ENCODE results near the gene TENM3.
A peak's percentile ranks its signal among the peaks of the same experiment; 100 is the strongest.

Gene TENM3

DNA sequence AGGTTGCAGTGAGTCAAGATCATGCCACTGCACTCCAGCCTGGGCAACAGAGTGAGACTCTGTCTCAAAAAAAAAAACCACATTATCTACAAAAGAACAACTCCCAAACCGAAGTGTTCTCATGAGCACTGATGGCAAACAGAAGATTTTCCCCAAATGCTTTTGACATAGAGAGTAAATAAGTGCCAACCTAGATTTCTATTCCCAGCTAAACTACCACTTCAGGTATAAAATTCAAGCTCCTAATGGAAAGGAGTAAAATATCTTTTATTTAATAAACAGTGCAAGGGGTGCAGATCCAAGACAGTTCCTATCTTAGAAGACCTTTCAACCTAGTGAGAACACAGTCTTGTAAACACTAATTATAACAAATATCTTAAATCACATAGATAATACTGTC is 170.3 kb downstream of the TENM3 start:
- Histone ChIP-seq H3K9ac (ENCODE audit: low read length) (no peak overlapping the region), H3K27me3 (ENCODE audit: control insufficient read depth in 1 of 2, insufficient read depth in 2 of 2, low read length in 2 of 2) (no peaks in the 10 kb centered on the region), H3K27ac (ENCODE audit: low read depth, low read length) (no peak overlapping the region), H3K9me3 (ENCODE audit: low read length) (no peaks in the 10 kb centered on the region), H3K4me3 (ENCODE audit: low read depth in 1 of 2, low read length in 2 of 2) (no peak overlapping the region), H3K4me1 (ENCODE audit: insufficient read depth, low read length) (no peaks in the 10 kb centered on the region), H3K36me3 (ENCODE audit: insufficient read depth, low read length) (no peaks in the 10 kb centered on the region)

DNA sequence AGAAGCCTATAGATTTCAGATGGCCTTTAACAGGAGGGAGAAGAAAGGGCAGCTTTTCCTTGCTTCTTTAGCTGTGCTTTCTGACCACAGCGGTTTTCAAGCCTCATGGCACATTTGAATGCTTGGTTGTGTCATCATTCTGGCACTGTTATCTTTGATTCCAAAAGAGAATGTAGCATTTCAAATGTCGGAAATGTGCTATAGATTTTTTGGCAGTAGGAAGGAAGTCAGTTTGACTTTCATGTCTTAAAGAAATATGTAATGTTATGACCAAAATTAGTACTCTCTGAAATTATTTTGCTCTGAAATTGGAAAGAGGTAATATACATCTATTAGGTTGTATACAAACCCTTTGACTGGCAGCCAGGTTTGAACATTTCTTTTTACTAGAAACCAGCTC is 171.9 kb downstream of the TENM3 start:
- Histone ChIP-seq H3K27me3 (ENCODE audit: control insufficient read depth in 1 of 2, insufficient read depth in 2 of 2, low read length in 2 of 2) (no peaks in the 10 kb centered on the region), H3K36me3 (ENCODE audit: insufficient read depth, low read length) (no peaks in the 10 kb centered on the region), H3K4me3 (ENCODE audit: low read depth in 1 of 2, low read length in 2 of 2) (no peak overlapping the region), H3K4me1 (ENCODE audit: insufficient read depth, low read length) (no peaks in the 10 kb centered on the region), H3K27ac (ENCODE audit: low read depth, low read length) (no peak overlapping the region), H3K9me3 (ENCODE audit: low read length) (no peaks in the 10 kb centered on the region), H3K9ac (ENCODE audit: low read length) (no peak overlapping the region)

DNA sequence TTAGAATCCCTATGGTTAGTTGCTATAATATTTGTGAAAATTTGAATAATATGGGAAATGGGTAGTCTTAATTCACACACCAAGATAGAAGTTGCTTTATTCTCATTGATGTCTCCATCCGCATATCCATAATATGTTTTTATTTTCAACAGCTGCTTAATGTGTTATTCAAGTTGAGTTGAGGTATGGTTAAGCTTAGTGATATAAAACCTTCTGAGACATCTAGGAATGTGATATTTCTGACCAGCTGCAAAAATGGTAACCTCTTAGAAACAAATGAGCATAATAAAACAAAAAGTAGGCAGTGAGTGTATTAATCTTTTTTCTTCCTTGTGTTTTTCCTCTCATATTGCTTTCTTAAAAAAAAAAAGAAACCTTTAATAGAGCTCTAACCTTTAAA is 172.9 kb downstream of the TENM3 start:
- Histone ChIP-seq H3K9ac (ENCODE audit: low read length) (no peak overlapping the region), H3K9me3 (ENCODE audit: low read length) (no peaks in the 10 kb centered on the region), H3K4me1 (ENCODE audit: insufficient read depth, low read length) (no peaks in the 10 kb centered on the region), H3K27me3 (ENCODE audit: control insufficient read depth in 1 of 2, insufficient read depth in 2 of 2, low read length in 2 of 2) (no peaks in the 10 kb centered on the region), H3K27ac (ENCODE audit: low read depth, low read length) (no peak overlapping the region), H3K36me3 (ENCODE audit: insufficient read depth, low read length) (no peaks in the 10 kb centered on the region), H3K4me3 (ENCODE audit: low read depth in 1 of 2, low read length in 2 of 2) (no peak overlapping the region)

DNA sequence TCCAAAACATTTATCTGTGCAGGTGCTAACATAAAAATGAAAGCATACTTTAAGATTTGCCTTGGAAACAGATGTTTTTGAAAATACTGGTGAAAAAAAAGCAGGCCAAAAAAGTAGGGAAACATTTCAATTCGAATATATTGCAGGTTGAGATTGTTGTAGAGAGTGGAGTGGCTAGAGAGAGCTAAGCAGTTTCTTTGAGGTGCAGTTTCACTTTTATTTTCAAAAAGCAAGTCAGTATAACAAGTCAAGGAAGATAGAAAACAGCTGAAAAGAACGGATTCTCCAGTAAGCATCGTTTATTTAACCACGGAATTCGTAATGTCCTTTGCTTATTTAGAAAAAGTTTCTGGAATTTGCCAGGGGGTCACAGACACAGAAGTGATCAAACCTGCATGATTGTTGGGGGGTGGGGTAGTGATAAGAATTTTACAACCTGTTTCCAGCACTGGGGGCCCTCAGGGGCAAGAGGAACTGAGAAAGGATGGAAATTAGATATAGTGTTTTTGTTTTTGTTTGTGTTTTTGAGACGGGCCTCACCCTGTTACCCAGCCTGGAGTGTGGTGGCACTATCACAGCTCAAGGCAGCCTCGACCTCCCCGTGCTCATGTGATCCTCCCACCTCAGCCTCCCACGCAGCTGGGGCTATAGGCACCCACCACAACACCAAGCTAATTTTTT is 175.0 kb downstream of the TENM3 start:
- Histone ChIP-seq H3K4me3 (ENCODE audit: low read depth in 1 of 2, low read length in 2 of 2) (peak overlapping the region; percentile 4 to 26), H3K36me3 (ENCODE audit: insufficient read depth, low read length) (no peaks in the 10 kb centered on the region), H3K4me1 (ENCODE audit: insufficient read depth, low read length) (no peaks in the 10 kb centered on the region), H3K27ac (ENCODE audit: low read depth, low read length) (no peak overlapping the region), H3K27me3 (ENCODE audit: control insufficient read depth in 1 of 2, insufficient read depth in 2 of 2, low read length in 2 of 2) (no peaks in the 10 kb centered on the region), H3K9me3 (ENCODE audit: low read length) (no peaks in the 10 kb centered on the region), H3K9ac (ENCODE audit: low read length) (no peak overlapping the region)

- Histone ChIP-seq H3K4me1 (ENCODE audit: insufficient read depth, low read length) (no peaks in the 10 kb centered on the region), H3K36me3 (ENCODE audit: insufficient read depth, low read length) (no peaks in the 10 kb centered on the region), H3K9me3 (ENCODE audit: low read length) (no peaks in the 10 kb centered on the region), H3K4me3 (ENCODE audit: low read depth in 1 of 2, low read length in 2 of 2) (no peak overlapping the region), H3K27me3 (ENCODE audit: control insufficient read depth in 1 of 2, insufficient read depth in 2 of 2, low read length in 2 of 2) (no peaks in the 10 kb centered on the region), H3K27ac (ENCODE audit: low read depth, low read length) (no peak overlapping the region), H3K9ac (ENCODE audit: low read length) (no peak overlapping the region)
Observed at GRCh38 chr4:182420189-182420588, 177.0 kb downstream of the TENM3 start.

GRCh38 chr4:182421753-182422152 is 178.6 kb downstream of the TENM3 start:
- no peaks in the 10 kb centered on the region for H3K27me3 ChIP-seq (ENCODE audit: control insufficient read depth in 1 of 2, insufficient read depth in 2 of 2, low read length in 2 of 2)
- no peaks in the 10 kb centered on the region for H3K36me3 ChIP-seq (ENCODE audit: insufficient read depth, low read length)
- H3K9ac ChIP-seq (ENCODE audit: low read length) = no peak overlapping the region
- H3K9me3 ChIP-seq (ENCODE audit: low read length) = no peaks in the 10 kb centered on the region
- H3K4me1 ChIP-seq (ENCODE audit: insufficient read depth, low read length) = no peaks in the 10 kb centered on the region
- no peak overlapping the region for H3K27ac ChIP-seq (ENCODE audit: low read depth, low read length)
- H3K4me3 ChIP-seq (ENCODE audit: low read depth in 1 of 2, low read length in 2 of 2) = no peak overlapping the region

DNA sequence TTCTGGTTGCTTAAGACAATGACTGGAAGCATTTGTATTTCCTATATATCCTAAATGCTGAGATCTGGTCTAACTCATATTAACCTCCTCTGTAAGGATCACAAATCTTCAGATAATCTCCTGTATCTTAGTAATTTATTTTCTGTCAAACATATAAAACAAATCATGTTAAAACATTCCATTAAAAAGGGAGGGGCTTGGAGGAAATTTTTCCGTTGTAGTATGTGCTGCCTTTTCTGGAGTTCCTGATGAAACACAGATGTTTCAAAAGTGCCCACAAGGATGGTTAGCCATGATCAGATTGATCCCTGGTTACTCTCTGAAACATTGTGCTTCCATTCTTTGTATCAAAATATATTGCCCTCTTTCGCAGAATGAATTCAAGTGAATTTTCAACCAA is 182.1 kb downstream of the TENM3 start:
- no peak overlapping the region for H3K27ac ChIP-seq (ENCODE audit: low read depth, low read length)
- no peaks in the 10 kb centered on the region for H3K9me3 ChIP-seq (ENCODE audit: low read length)
- H3K36me3 ChIP-seq (ENCODE audit: insufficient read depth, low read length) = no peaks in the 10 kb centered on the region
- H3K9ac ChIP-seq (ENCODE audit: low read length) = no peak overlapping the region
- H3K27me3 ChIP-seq (ENCODE audit: control insufficient read depth in 1 of 2, insufficient read depth in 2 of 2, low read length in 2 of 2) = no peaks in the 10 kb centered on the region
- H3K4me3 ChIP-seq (ENCODE audit: low read depth in 1 of 2, low read length in 2 of 2) = no peak overlapping the region
- H3K4me1 ChIP-seq (ENCODE audit: insufficient read depth, low read length) = no peaks in the 10 kb centered on the region

DNA sequence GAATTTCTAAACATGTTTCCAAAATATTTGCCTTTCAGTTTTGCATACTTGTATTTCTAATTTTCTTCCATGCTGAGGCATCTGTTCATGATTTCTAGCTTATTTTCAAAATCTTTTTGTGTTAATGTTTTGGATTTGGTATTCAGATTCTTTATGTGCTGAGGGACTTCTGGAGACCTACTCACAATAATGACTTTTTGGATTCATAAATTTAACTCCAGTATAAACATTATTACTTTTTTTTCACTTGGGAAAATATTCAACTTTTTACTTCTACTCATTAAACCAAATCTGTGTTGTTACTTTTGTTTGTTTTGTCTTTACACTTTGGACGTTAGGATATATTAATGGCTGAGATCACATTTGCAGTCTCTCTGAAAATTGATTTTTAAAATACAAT is 183.7 kb downstream of the TENM3 start:
- Histone ChIP-seq H3K9me3 (ENCODE audit: low read length) (no peaks in the 10 kb centered on the region), H3K4me1 (ENCODE audit: insufficient read depth, low read length) (no peaks in the 10 kb centered on the region), H3K27me3 (ENCODE audit: control insufficient read depth in 1 of 2, insufficient read depth in 2 of 2, low read length in 2 of 2) (no peaks in the 10 kb centered on the region), H3K4me3 (ENCODE audit: low read depth in 1 of 2, low read length in 2 of 2) (no peak overlapping the region), H3K9ac (ENCODE audit: low read length) (no peak overlapping the region), H3K36me3 (ENCODE audit: insufficient read depth, low read length) (no peaks in the 10 kb centered on the region), H3K27ac (ENCODE audit: low read depth, low read length) (no peak overlapping the region)

DNA sequence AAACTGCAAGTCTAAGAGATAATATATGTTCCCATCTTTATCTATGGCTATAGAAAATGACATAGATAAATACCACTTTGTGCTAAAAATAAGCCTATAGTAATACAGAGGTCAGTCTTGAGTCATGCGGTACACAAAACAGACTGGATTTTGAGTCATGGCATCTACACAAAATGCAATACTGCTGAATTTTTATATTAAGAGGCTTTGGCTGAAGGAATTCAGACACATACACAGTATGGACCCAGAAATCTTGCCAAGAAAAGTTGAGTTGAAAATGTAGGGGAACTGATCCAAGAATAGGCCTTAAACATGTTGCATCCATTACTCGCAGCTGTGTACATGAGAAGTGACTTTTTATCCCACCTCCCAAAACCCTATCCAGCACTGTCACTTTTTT is 184.4 kb downstream of the TENM3 start:
- Histone ChIP-seq H3K27ac (ENCODE audit: low read depth, low read length) (no peak overlapping the region), H3K36me3 (ENCODE audit: insufficient read depth, low read length) (no peaks in the 10 kb centered on the region), H3K4me3 (ENCODE audit: low read depth in 1 of 2, low read length in 2 of 2) (no peak overlapping the region), H3K9me3 (ENCODE audit: low read length) (no peaks in the 10 kb centered on the region), H3K27me3 (ENCODE audit: control insufficient read depth in 1 of 2, insufficient read depth in 2 of 2, low read length in 2 of 2) (no peaks in the 10 kb centered on the region), H3K4me1 (ENCODE audit: insufficient read depth, low read length) (no peaks in the 10 kb centered on the region), H3K9ac (ENCODE audit: low read length) (no peak overlapping the region)

DNA sequence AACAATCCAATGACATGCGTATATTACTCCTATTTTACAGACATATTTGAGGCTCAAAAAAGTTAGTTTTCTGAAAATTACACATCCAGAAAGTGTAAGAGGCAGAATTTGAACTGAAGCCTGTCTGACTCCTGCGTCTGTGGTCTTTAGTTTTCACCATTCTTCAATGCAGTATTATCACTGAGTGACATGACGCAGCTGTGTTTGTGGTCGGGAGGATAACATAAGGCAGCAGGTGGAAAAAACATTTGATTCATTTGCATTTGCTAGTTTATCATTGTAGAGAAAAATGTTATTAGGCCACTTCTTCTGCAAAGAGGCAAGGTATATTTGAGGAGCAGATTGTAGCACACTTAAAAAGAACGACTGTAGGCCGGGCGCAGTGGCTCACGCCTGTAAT is 186.7 kb downstream of the TENM3 start:
- Histone ChIP-seq H3K9me3 (ENCODE audit: low read length) (no peaks in the 10 kb centered on the region), H3K36me3 (ENCODE audit: insufficient read depth, low read length) (no peaks in the 10 kb centered on the region), H3K4me1 (ENCODE audit: insufficient read depth, low read length) (no peaks in the 10 kb centered on the region), H3K27me3 (ENCODE audit: control insufficient read depth in 1 of 2, insufficient read depth in 2 of 2, low read length in 2 of 2) (no peaks in the 10 kb centered on the region), H3K4me3 (ENCODE audit: low read depth in 1 of 2, low read length in 2 of 2) (no peak overlapping the region), H3K27ac (ENCODE audit: low read depth, low read length) (no peak overlapping the region), H3K9ac (ENCODE audit: low read length) (no peak overlapping the region)

DNA sequence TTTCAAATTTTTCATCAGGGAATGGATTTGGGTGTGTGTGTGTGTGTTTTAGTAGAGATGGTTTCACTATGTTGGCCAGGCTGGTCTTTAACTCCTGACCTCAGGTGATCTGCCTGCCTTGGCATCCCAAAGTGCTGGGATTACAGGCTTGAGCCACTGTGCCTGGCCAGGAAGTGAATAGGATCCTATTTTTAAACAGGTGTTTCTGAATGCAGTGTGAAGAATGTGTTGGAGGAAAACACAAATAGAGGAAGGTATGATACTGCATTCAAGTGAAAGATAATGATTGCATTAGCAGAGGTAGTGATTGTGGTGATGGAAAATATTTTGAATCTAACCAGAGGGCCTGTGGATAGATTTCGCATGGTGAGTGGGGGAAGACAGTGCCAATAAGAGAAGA is 189.6 kb downstream of the TENM3 start:
- H3K27ac ChIP-seq (ENCODE audit: low read depth, low read length) = no peak overlapping the region
- H3K36me3 ChIP-seq (ENCODE audit: insufficient read depth, low read length) = no peaks in the 10 kb centered on the region
- no peaks in the 10 kb centered on the region for H3K27me3 ChIP-seq (ENCODE audit: control insufficient read depth in 1 of 2, insufficient read depth in 2 of 2, low read length in 2 of 2)
- H3K9ac ChIP-seq (ENCODE audit: low read length) = no peak overlapping the region
- no peaks in the 10 kb centered on the region for H3K4me1 ChIP-seq (ENCODE audit: insufficient read depth, low read length)
- no peaks in the 10 kb centered on the region for H3K9me3 ChIP-seq (ENCODE audit: low read length)
- no peak overlapping the region for H3K4me3 ChIP-seq (ENCODE audit: low read depth in 1 of 2, low read length in 2 of 2)

DNA sequence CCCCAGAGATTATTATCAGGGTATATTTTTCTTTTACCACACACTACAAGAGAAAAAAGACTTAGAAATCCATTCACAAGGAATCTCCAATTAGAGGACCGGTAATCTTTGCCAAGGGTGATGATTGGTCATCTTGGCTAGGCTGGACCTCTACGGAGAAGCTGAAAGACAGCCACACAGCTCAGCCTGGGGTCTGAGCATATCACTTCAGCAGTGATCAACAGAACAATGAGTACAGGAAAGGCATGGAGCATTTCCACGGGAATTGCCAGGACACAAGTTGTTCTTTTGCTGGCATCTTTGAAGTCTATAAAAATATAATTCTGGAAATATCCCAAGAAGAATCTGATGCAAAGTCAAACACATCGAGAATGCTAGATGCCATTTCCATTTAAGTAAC is 191.5 kb downstream of the TENM3 start:
- H3K9me3 ChIP-seq (ENCODE audit: low read length) = no peaks in the 10 kb centered on the region
- no peaks in the 10 kb centered on the region for H3K4me1 ChIP-seq (ENCODE audit: insufficient read depth, low read length)
- H3K27ac ChIP-seq (ENCODE audit: low read depth, low read length) = no peak overlapping the region
- H3K27me3 ChIP-seq (ENCODE audit: control insufficient read depth in 1 of 2, insufficient read depth in 2 of 2, low read length in 2 of 2) = no peaks in the 10 kb centered on the region
- H3K9ac ChIP-seq (ENCODE audit: low read length) = no peak overlapping the region
- H3K4me3 ChIP-seq (ENCODE audit: low read depth in 1 of 2, low read length in 2 of 2) = peak overlapping the region in 1 of 2 donors; percentile 22
- no peaks in the 10 kb centered on the region for H3K36me3 ChIP-seq (ENCODE audit: insufficient read depth, low read length)
